Left kidney (tissue), 2 donors: ENCODE data around the gene HSPBP1. TPM values are rescaled to one million over a fixed set of nuclear protein-coding genes. Genes with fewer than 3 reads are reported as not detected.
A peak's percentile ranks its signal among the peaks of the same experiment; 100 is the strongest.

Experiments
- DNase-seq: peaks from one replicate; pipeline ENCODE4 v3.0.0-alpha.2; 2013
- polyA plus RNA-seq: library from polyadenylated mRNA; unstranded; fragments of 120-200 nt; gene quantifications from one replicate; pipeline ENCODE4 v1.2.1, GENCODE V29; 2013; ENCODE audit not compliant: insufficient read length

Gene HSPBP1
- polyA plus RNA-seq, 1 donor, result 24.0 TPM

- no peak for DNase-seq
These were observed 3.0 kb downstream of the HSPBP1 start for GRCh38 chr19:55276720-55277430.

- no peak for DNase-seq
These were observed 3.8 kb downstream of the HSPBP1 start for GRCh38 chr19:55275851-55276719.

GRCh38 chr19:55273978-55274707, 5.8 kb downstream of the HSPBP1 start:
- no peak for DNase-seq

GRCh38 chr19:55272142-55272541, 7.8 kb downstream of the HSPBP1 start:
- no peak for DNase-seq

GRCh38 chr19:55270172-55270942, 9.6 kb downstream of the HSPBP1 start:
- DNase-seq, result no peak

GRCh38 chr19:55269299-55269698, 10.6 kb downstream of the HSPBP1 start:
- DNase-seq, result no peak

GRCh38 chr19:55266840-55267239, 13.1 kb downstream of the HSPBP1 start:
- DNase-seq, result no peak

- DNase-seq, result no peak
These were observed 13.5 kb downstream of the HSPBP1 start for GRCh38 chr19:55266404-55266803.

- no peak for DNase-seq
These were observed 14.1 kb downstream of the HSPBP1 start for GRCh38 chr19:55265723-55266386.

- no peak for DNase-seq
These were observed 14.7 kb downstream of the HSPBP1 start for GRCh38 chr19:55265173-55265572.

GRCh38 chr19:55264531-55264930, 15.4 kb downstream of the HSPBP1 start:
- no peak for DNase-seq

- no peak for DNase-seq
These were observed 17.6 kb downstream of the HSPBP1 start for GRCh38 chr19:55262359-55262758.

- DNase-seq, result no peak
These were observed 18.2 kb downstream of the HSPBP1 start for GRCh38 chr19:55261671-55262126.

- DNase-seq, result no peak
These were observed 20.2 kb downstream of the HSPBP1 start for GRCh38 chr19:55259540-55260210.

- peak; percentile 100 for DNase-seq
These were observed 20.9 kb downstream of the HSPBP1 start, which contains the start of gene PPP6R1 for GRCh38 chr19:55258828-55259539. Gene PPP6R1 (minus strand): TSS chr19:55259017. CDS start chr19:55247103, 11,914 bp downstream.

- no peak for DNase-seq
These were observed 21.5 kb downstream of the HSPBP1 start for GRCh38 chr19:55258476-55258827.

GRCh38 chr19:55257461-55258420, 22.2 kb downstream of the HSPBP1 start:
- no peak for DNase-seq
